Transverse colon (tissue), 4 donors: ENCODE measurements around the gene MB.

Experiments used
- EP300 ChIP-seq: sonication (generic); formaldehyde crosslinking; IDR thresholded peaks from one replicate; pipeline ENCODE4 v1.6.1; 2017; ENCODE audit warnings: antibody characterized with exemption, low read depth
- POLR2A ChIP-seq: fragments of 450-650 bp; IDR thresholded peaks from one replicate; pipeline ENCODE4 v1.6.1; 2016; ENCODE audit warnings: antibody characterized with exemption, mild to moderate bottlenecking, moderate library complexity
- POLR2AphosphoS5 ChIP-seq, 3 donors: sonication (generic); formaldehyde crosslinking; IDR thresholded peaks; one replicate each; pipeline ENCODE4 v1.6.1; 2016; ENCODE audit warnings: antibody characterized with exemption in 3 of 3
- TF ChIP-seq, protein P1 (sequence below), 5 experiments: fragments of 200-600 bp in 3 of 5; fragments of 450-650 bp in 2 of 5; sonication (generic) in 3 of 5; IDR thresholded peaks; 1 replicate in 2 of 5; 2 replicates in 3 of 5; pipeline ENCODE4 v1.5.1; 2016 to 2017; ENCODE audit warnings: antibody characterized with exemption in 5 of 5, inconsistent platforms in 3 of 5, mild to moderate bottlenecking in 2 of 5, moderate library complexity in 1 of 5

GRCh38 chr22:35653824-35654223 is 36.7 kb upstream of the MB start:
- TF ChIP-seq, protein P1, sequence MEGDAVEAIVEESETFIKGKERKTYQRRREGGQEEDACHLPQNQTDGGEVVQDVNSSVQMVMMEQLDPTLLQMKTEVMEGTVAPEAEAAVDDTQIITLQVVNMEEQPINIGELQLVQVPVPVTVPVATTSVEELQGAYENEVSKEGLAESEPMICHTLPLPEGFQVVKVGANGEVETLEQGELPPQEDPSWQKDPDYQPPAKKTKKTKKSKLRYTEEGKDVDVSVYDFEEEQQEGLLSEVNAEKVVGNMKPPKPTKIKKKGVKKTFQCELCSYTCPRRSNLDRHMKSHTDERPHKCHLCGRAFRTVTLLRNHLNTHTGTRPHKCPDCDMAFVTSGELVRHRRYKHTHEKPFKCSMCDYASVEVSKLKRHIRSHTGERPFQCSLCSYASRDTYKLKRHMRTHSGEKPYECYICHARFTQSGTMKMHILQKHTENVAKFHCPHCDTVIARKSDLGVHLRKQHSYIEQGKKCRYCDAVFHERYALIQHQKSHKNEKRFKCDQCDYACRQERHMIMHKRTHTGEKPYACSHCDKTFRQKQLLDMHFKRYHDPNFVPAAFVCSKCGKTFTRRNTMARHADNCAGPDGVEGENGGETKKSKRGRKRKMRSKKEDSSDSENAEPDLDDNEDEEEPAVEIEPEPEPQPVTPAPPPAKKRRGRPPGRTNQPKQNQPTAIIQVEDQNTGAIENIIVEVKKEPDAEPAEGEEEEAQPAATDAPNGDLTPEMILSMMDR (IDR thresholded peaks at IDR 0.05): no peak
- TF ChIP-seq POLR2A (no peak), POLR2AphosphoS5 (IDR thresholded peaks at IDR 0.05) (no peak), EP300 (no peak)
